K562 (cell line): ENCODE results near the gene PSMD7. TPM values are rescaled to one million over a fixed set of nuclear protein-coding genes. Genes with fewer than 3 reads are reported as not detected.

ENCODE experiments used
- CBFA2T2 ChIP-seq: fragments of 450-650 bp; conservative IDR thresholded peaks from 2 replicates; pipeline ENCODE4 v1.6.1; 2017; ENCODE audit warnings: mild to moderate bottlenecking
- HDAC8 ChIP-seq: fragments of 450-650 bp; IDR thresholded peaks from 2 replicates; pipeline ENCODE4 v1.6.1; 2016; ENCODE audit warnings: mild to moderate bottlenecking, missing genetic modification characterization, moderate library complexity, missing compliant biosample characterization
- PML ChIP-seq: IDR thresholded peaks from 2 replicates; pipeline ENCODE4 v1.6.1; 2012; ENCODE audit warnings: low read length, inconsistent platforms
- POLR2G ChIP-seq: fragments of 200-400 bp; formaldehyde crosslinking; IDR thresholded peaks from 2 replicates; pipeline ENCODE4 v1.6.1; 2017; ENCODE audit warnings: low read depth, mild to moderate bottlenecking, antibody characterized with exemption, low read length, moderate library complexity
- SMARCA4 ChIP-seq: fragments of 450-650 bp; IDR thresholded peaks from 2 replicates; pipeline ENCODE4 v1.6.1; 2016
- ZBTB7A ChIP-seq: IDR thresholded peaks from 2 replicates; pipeline ENCODE4 v1.6.1; 2011; ENCODE audit warnings: low read depth, mild to moderate bottlenecking, low read length, moderate library complexity, borderline replicate concordance; ENCODE audit not compliant: control insufficient read depth
- ZNF174 ChIP-seq: fragments of 250-450 bp; sonication (Bioruptor Pico); IDR thresholded peaks from 2 replicates; pipeline ENCODE4 v1.4.0; 2020; ENCODE audit warnings: mild to moderate bottlenecking
- ZNF175 ChIP-seq: fragments of 200-800 bp; sonication (Bioruptor generic); IDR thresholded peaks from 2 replicates; pipeline ENCODE4 v1.6.1; 2016; ENCODE audit warnings: low read depth, mild to moderate bottlenecking, missing genetic modification characterization, missing compliant biosample characterization
- ZNF3 ChIP-seq: fragments of 250-450 bp; sonication (Bioruptor Pico); IDR thresholded peaks from 2 replicates; pipeline ENCODE4 v1.5.0; 2021; ENCODE audit warnings: mild to moderate bottlenecking, moderate library complexity
- ZNF436 ChIP-seq: fragments of 250-450, 450-650 bp; sonication (Bioruptor Pico); formaldehyde crosslinking; IDR thresholded peaks from 2 replicates; pipeline ENCODE4 v1.7.0; 2020; ENCODE audit warnings: mild to moderate bottlenecking
- polyA plus RNA-seq, 8 experiments: library from polyadenylated mRNA; depleted of rRNA in 4 of 8; stranded (reverse) in 5 of 8; unstranded in 3 of 8; fragments of >200 nt; fragmentation: Nextera tagmentation in 2 of 8; fragmentation: Illumina TruSeq in 1 of 8; extraction: Ambion mirVana in 2 of 8; extraction: Trizol in 1 of 8; gene quantifications; 2 replicates each; pipeline versions ENCODE4 v1.2.1 to v1.2.3, GENCODE V29; 2011 to 2014; ENCODE audit warnings: inconsistent platforms in 1 of 8, missing spikeins in 1 of 8
- total RNA-seq, 7 experiments: library from RNA; depleted of rRNA in 6 of 7; stranded (reverse); fragments of >200 nt in 6 of 7; fragmentation: Illumina TruSeq in 2 of 7; extraction: Trizol in 2 of 7; gene quantifications; 2 replicates each; pipeline versions ENCODE4 v1.2.1 to v1.2.3, GENCODE V29; 2011 to 2021; ENCODE audit warnings: low replicate concordance in 1 of 7
- TF ChIP-seq, protein P1 (sequence below): fragments of 450-650 bp; IDR thresholded peaks from 2 replicates; pipeline ENCODE4 v1.7.1; 2018; ENCODE audit warnings: mild to moderate bottlenecking, low read depth; ENCODE audit not compliant: partially characterized antibody
- TF ChIP-seq, protein P2 (sequence below): fragments of 450-650 bp; IDR thresholded peaks from 2 replicates; pipeline ENCODE4 v1.6.1; 2018; ENCODE audit not compliant: partially characterized antibody
- TF ChIP-seq, protein P3 (sequence below): sonication (generic); formaldehyde crosslinking; IDR thresholded peaks from 2 replicates; pipeline ENCODE4 v1.8.1; 2023; ENCODE audit warnings: mild to moderate bottlenecking, missing genetic modification reagents
- TF ChIP-seq, protein P4 (sequence below): fragments of 250-450 bp; sonication (Bioruptor Pico); IDR thresholded peaks from 2 replicates; pipeline ENCODE4 v1.5.1; 2021; ENCODE audit warnings: mild to moderate bottlenecking
- TF ChIP-seq, protein P5 (sequence below), 3 experiments: IDR thresholded peaks in 2 of 3; conservative IDR thresholded peaks in 1 of 3; 2 replicates each; pipeline ENCODE4 v1.5.1; 2011 to 2012; ENCODE audit warnings: low read length in 3 of 3, mild to moderate bottlenecking in 3 of 3, control low read depth in 2 of 3, improper control_type of control experiment in 1 of 3, inconsistent platforms in 1 of 3, low read depth in 1 of 3, mixed read lengths in 1 of 3, moderate library complexity in 1 of 3; ENCODE audit not compliant: insufficient read depth in 2 of 3

Gene PSMD7
- total and polyA plus RNA-seq, 9 of the 15 experiments (the other 6 are each of a cell fraction or from before 2014, with no cell fraction given) = 100 to 226 (median 156) TPM

DNA sequence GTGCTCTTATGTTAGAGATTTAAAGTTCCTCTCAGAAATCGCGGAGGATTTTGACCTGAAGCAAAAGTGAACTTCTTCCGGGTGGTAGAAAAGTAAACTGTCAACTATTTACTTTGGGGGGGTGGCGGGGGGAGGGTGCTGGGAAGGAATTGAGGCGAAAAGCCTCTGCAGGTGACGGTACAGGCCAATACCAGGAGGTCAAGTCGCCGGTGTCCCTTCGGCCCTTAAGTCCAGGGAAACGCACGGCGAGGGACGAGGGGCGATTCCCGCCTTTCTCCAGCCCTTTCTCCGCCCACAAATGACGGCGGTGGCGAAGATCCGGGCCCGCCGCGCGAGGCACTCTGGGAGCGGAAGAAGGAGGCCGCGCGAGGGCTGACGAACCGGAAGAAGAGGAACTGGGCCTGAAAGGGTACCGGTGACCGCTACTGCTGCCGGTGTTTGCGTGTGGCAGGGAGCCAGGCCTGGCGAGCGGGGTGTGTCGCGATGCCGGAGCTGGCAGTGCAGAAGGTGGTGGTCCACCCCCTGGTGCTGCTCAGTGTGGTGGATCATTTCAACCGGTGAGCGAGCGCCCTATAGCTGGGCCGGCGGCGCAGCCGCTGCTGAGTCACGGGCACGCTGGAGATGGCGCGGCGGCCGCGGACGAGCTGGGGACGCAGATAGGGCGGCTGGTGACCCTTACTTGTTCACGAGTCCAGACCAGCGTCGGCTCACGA, at the start of gene PSMD7 (continued):
- TF ChIP-seq, protein P1, sequence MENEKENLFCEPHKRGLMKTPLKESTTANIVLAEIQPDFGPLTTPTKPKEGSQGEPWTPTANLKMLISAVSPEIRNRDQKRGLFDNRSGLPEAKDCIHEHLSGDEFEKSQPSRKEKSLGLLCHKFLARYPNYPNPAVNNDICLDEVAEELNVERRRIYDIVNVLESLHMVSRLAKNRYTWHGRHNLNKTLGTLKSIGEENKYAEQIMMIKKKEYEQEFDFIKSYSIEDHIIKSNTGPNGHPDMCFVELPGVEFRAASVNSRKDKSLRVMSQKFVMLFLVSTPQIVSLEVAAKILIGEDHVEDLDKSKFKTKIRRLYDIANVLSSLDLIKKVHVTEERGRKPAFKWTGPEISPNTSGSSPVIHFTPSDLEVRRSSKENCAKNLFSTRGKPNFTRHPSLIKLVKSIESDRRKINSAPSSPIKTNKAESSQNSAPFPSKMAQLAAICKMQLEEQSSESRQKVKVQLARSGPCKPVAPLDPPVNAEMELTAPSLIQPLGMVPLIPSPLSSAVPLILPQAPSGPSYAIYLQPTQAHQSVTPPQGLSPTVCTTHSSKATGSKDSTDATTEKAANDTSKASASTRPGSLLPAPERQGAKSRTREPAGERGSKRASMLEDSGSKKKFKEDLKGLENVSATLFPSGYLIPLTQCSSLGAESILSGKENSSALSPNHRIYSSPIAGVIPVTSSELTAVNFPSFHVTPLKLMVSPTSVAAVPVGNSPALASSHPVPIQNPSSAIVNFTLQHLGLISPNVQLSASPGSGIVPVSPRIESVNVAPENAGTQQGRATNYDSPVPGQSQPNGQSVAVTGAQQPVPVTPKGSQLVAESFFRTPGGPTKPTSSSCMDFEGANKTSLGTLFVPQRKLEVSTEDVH = peak; percentile 95
- TF ChIP-seq SMARCA4 = peak; percentile 30; the same call in 1 of the 2 replicates
- peak; percentile 39; the same call in 1 of the 2 replicates for TF ChIP-seq PML
- peak; percentile 53; the same call in 1 of the 2 replicates for TF ChIP-seq ZNF175
- no peak for TF ChIP-seq ZNF436
- TF ChIP-seq, protein P2, sequence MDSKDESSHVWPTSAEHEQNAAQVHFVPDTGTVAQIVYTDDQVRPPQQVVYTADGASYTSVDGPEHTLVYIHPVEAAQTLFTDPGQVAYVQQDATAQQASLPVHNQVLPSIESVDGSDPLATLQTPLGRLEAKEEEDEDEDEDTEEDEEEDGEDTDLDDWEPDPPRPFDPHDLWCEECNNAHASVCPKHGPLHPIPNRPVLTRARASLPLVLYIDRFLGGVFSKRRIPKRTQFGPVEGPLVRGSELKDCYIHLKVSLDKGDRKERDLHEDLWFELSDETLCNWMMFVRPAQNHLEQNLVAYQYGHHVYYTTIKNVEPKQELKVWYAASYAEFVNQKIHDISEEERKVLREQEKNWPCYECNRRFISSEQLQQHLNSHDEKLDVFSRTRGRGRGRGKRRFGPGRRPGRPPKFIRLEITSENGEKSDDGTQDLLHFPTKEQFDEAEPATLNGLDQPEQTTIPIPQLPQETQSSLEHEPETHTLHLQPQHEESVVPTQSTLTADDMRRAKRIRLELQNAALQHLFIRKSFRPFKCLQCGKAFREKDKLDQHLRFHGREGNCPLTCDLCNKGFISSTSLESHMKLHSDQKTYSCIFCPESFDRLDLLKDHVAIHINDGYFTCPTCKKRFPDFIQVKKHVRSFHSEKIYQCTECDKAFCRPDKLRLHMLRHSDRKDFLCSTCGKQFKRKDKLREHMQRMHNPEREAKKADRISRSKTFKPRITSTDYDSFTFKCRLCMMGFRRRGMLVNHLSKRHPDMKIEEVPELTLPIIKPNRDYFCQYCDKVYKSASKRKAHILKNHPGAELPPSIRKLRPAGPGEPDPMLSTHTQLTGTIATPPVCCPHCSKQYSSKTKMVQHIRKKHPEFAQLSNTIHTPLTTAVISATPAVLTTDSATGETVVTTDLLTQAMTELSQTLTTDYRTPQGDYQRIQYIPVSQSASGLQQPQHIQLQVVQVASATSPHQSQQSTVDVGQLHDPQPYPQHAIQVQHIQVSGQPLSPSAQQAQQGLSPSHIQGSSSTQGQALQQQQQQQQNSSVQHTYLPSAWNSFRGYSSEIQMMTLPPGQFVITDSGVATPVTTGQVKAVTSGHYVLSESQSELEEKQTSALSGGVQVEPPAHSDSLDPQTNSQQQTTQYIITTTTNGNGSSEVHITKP = no peak
- TF ChIP-seq ZBTB7A = no peak; the same call in 1 of the 2 replicates
- no peak for TF ChIP-seq ZNF3 (CRISPR knock-in tag)
- TF ChIP-seq CBFA2T2 = no peak
- TF ChIP-seq HDAC8 (tag) = peak; percentile 42; the same call in 1 of the 2 replicates
- TF ChIP-seq, protein P3, sequence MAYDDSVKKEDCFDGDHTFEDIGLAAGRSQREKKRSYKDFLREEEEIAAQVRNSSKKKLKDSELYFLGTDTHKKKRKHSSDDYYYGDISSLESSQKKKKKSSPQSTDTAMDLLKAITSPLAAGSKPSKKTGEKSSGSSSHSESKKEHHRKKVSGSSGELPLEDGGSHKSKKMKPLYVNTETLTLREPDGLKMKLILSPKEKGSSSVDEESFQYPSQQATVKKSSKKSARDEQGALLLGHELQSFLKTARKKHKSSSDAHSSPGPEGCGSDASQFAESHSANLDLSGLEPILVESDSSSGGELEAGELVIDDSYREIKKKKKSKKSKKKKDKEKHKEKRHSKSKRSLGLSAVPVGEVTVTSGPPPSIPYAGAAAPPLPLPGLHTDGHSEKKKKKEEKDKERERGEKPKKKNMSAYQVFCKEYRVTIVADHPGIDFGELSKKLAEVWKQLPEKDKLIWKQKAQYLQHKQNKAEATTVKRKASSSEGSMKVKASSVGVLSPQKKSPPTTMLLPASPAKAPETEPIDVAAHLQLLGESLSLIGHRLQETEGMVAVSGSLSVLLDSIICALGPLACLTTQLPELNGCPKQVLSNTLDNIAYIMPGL (CRISPR knock-in tag) = peak; percentile 54; the same call in 1 of the 2 replicates
- TF ChIP-seq, protein P4, sequence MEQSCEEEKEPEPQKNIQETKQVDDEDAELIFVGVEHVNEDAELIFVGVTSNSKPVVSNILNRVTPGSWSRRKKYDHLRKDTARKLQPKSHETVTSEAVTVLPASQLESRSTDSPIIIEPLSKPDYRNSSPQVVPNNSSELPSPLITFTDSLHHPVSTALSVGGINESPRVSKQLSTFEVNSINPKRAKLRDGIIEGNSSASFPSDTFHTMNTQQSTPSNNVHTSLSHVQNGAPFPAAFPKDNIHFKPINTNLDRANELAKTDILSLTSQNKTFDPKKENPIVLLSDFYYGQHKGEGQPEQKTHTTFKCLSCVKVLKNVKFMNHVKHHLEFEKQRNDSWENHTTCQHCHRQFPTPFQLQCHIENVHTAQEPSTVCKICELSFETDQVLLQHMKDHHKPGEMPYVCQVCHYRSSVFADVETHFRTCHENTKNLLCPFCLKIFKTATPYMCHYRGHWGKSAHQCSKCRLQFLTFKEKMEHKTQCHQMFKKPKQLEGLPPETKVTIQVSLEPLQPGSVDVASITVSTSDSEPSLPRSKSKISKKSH (CRISPR knock-in tag) = no peak
- no peak for TF ChIP-seq ZNF174 (CRISPR knock-in tag)
- TF ChIP-seq, protein P5, sequence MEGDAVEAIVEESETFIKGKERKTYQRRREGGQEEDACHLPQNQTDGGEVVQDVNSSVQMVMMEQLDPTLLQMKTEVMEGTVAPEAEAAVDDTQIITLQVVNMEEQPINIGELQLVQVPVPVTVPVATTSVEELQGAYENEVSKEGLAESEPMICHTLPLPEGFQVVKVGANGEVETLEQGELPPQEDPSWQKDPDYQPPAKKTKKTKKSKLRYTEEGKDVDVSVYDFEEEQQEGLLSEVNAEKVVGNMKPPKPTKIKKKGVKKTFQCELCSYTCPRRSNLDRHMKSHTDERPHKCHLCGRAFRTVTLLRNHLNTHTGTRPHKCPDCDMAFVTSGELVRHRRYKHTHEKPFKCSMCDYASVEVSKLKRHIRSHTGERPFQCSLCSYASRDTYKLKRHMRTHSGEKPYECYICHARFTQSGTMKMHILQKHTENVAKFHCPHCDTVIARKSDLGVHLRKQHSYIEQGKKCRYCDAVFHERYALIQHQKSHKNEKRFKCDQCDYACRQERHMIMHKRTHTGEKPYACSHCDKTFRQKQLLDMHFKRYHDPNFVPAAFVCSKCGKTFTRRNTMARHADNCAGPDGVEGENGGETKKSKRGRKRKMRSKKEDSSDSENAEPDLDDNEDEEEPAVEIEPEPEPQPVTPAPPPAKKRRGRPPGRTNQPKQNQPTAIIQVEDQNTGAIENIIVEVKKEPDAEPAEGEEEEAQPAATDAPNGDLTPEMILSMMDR (IDR thresholded peaks at IDR 0.05 in 2 of 3, conservative IDR thresholded peaks at IDR 0.05 in 1 of 3; ENCODE audit: insufficient read depth in 2 of 3, low read depth in 1 of 3, low read length in 3 of 3) = no peak
- TF ChIP-seq POLR2G = peak; percentile 97
